Measurements from ENCODE around the gene SLC6A16. TPM values are rescaled to one million over a fixed set of nuclear protein-coding genes. Genes with fewer than 3 reads are reported as not detected.

The SLC6A16 gene
- total and polyA plus RNA-seq, 2 of the 8 experiments (the other 6 are each of a cell fraction or from before 2014, with no cell fraction given) = 1.1 to 1.5 TPM

GRCh38 chr19:49344505-49345423, 19.8 kb upstream of the SLC6A16 start:
- FAIRE-seq = no peak
- Histone ChIP-seq H2BK5ac (ENCODE audit: low read depth, low read length) (no peak overlapping the region), H3K23me2 (ENCODE audit: low read depth, low read length) (no peaks in the 10 kb centered on the region), H2BK15ac (ENCODE audit: low read length) (no peak overlapping the region), H3K79me1 (ENCODE audit: low read depth, low read length) (no peaks in the 10 kb centered on the region; the same call in 1 of the 2 replicates), H3K23ac (ENCODE audit: insufficient read length) (no peak overlapping the region), H3K14ac (ENCODE audit: insufficient read length) (no peak overlapping the region), H4K91ac (replicated peaks; ENCODE audit: insufficient read length, low read length) (no peak overlapping the region), H3K79me2 (ENCODE audit: control insufficient read depth in 1 of 2, insufficient read depth in 2 of 2, low read length in 2 of 2) (no peaks in the 10 kb centered on the region), H4K5ac (ENCODE audit: insufficient read length, low read depth, low read length) (no peak overlapping the region), H3K18ac (ENCODE audit: extremely low read depth, low read length) (no peak overlapping the region), H3K4me3 (ENCODE audit: extremely low read depth in 1 of 4, insufficient read depth in 2 of 4, low read depth in 3 of 4, low read length in 4 of 4) (no peak overlapping the region), H2BK12ac (ENCODE audit: low read depth, low read length) (no peak overlapping the region), H2BK120ac (replicated peaks; ENCODE audit: low read depth, low read length) (no peak overlapping the region), H4K20me1 (replicated peaks in 1 of 2; ENCODE audit: control insufficient read depth in 1 of 2, insufficient read depth in 2 of 2, low read length in 2 of 2) (peaks cover 11 to 20% of the 10 kb centered on the region in 2 experiments), H3K9ac (replicated peaks in 1 of 4; ENCODE audit: extremely low read depth in 1 of 4, low read depth in 3 of 4, low read length in 3 of 4) (no peak overlapping the region), H3K4ac (replicated peaks; ENCODE audit: insufficient read length, low read depth, low read length) (no peak overlapping the region), H3K27ac (ENCODE audit: low read depth, low read length) (no peak overlapping the region), H3K4me1 (replicated peaks in 1 of 4; ENCODE audit: control insufficient read depth in 3 of 4, insufficient read depth in 4 of 4, low read length in 3 of 4) (peaks cover 0 to 6% (median 0%) of the 10 kb centered on the region in 4 experiments; a peak in 2 of 7 replicates), H2BK20ac (ENCODE audit: low read length) (no peak overlapping the region), H3K27me3 (replicated peaks in 1 of 4; ENCODE audit: control insufficient read depth in 3 of 4, extremely low read depth in 1 of 4, insufficient read depth in 3 of 4, low read length in 3 of 4) (no peaks in the 10 kb centered on the region), H2AK5ac (ENCODE audit: low read depth, low read length) (no peak overlapping the region), H3K9me3 (ENCODE audit: insufficient read depth in 2 of 2, low read depth in 1 of 2, low read length in 1 of 2) (no peaks in the 10 kb centered on the region), H3K56ac (replicated peaks; ENCODE audit: insufficient read length, low read depth, low read length) (no peak overlapping the region), H4K8ac (ENCODE audit: extremely low read depth, insufficient read depth, low read length) (no peak overlapping the region; the same call in 1 of the 2 replicates), H2AFZ (ENCODE audit: low read length) (no peak overlapping the region), H3K36me3 (ENCODE audit: control insufficient read depth in 2 of 4, insufficient read depth in 4 of 4, low read length in 3 of 4) (peaks cover 55 to 86% (median 74%) of the 10 kb centered on the region in 4 experiments), H3K4me2 (ENCODE audit: insufficient read depth in 1 of 2, low read depth in 2 of 2, low read length in 2 of 2) (no peak overlapping the region)
- WGBS, 2 experiments (ENCODE audit: extremely low coverage in 1 of 2, insufficient coverage in 1 of 2, insufficient read length in 1 of 2, insufficient replicate concordance in 2 of 2, low coverage in 1 of 2, low lambda C conversion rate in 2 of 2, missing lambda C conversion rate in 1 of 2) = 88% methylated on average over 11 of the region's 11 CpGs; no CpG with 5 or more reads in 1 of the 2 experiments
- CTCF ChIA-PET (ENCODE audit: partially characterized antibody) = interaction anchor here (0.6 to 0.9 kb wide), 3 partner anchors 17 to 69 kb away, joined by 3 to 4 read pairs (median 3); no protein-coding TSS in a partner anchor
- no peak for DNase-seq (ENCODE audit: low read depth in 1 of 2, low spot score in 2 of 2)
- POLR2A ChIA-PET (ENCODE audit: partially characterized antibody) = interaction anchor here (1.1 to 8.9 kb wide), 3 partner anchors 8 to 31 kb away, joined by 3 to 112 read pairs (median 3); partner anchors contain the start of genes DKKL1 and TEAD2
- TF ChIP-seq NRF1 (IDR thresholded peaks at IDR 0.05; ENCODE audit: low read depth, low read length) = no peak
- TF ChIP-seq BACH1 (IDR thresholded peaks at IDR 0.05; ENCODE audit: low read length) = no peak
- no peak for TF ChIP-seq SUZ12 (IDR thresholded peaks at IDR 0.05; ENCODE audit: low read length)
- TF ChIP-seq RAD21 (IDR thresholded peaks at IDR 0.05 in 1 of 2, conservative IDR thresholded peaks at IDR 0.05 in 1 of 2; ENCODE audit: low read depth in 2 of 2, low read length in 2 of 2) = no peak
- no peak for TF ChIP-seq KDM4A (IDR thresholded peaks at IDR 0.05; ENCODE audit: low read depth, low read length, severe bottlenecking)

Data from H1 (cell line).